Ovary (tissue), 9 donors: ENCODE data around the gene CACNB4. TPM values are rescaled to one million over a fixed set of nuclear protein-coding genes. Genes with fewer than 3 reads are reported as not detected.

Source experiments
- DNase-seq, 5 donors: peaks; one replicate each; pipeline ENCODE4 v3.0.0-alpha.2; 2019 to 2020
- H3K27ac ChIP-seq, 2 donors: fragments of 200-600 bp; one replicate each; pipeline versions ENCODE4 v1.5.1 to v1.8.0; 2019 to 2022
- H3K27me3 ChIP-seq: fragments of 200-600 bp; one replicate; pipeline ENCODE4 v1.8.0; 2022
- H3K36me3 ChIP-seq: fragments of 200-600 bp; sonication (generic); one replicate; pipeline ENCODE4 v1.5.1; 2019
- H3K4me1 ChIP-seq: one replicate; pipeline ENCODE4 v1.8.1; 2013; ENCODE audit warnings: mild to moderate bottlenecking, moderate library complexity; ENCODE audit not compliant: insufficient read depth
- H3K4me3 ChIP-seq: fragments of 200-600 bp; sonication (generic); one replicate; pipeline ENCODE4 v1.5.1; 2017
- H3K9me3 ChIP-seq, 2 donors: fragments of 200-600 bp in 1 of 2; sonication (generic) in 1 of 2; one replicate each; pipeline versions ENCODE4 v1.5.1 to v1.8.1; 2013 to 2019; ENCODE audit warnings: mild to moderate bottlenecking in 1 of 2, moderate library complexity in 1 of 2
- EP300 ChIP-seq: sonication (generic); formaldehyde crosslinking; IDR thresholded peaks from one replicate; pipeline ENCODE4 v1.6.1; 2017; ENCODE audit warnings: antibody characterized with exemption
- POLR2A ChIP-seq: fragments of 450-650 bp; IDR thresholded peaks from one replicate; pipeline ENCODE4 v1.6.1; 2017; ENCODE audit warnings: antibody characterized with exemption, mild to moderate bottlenecking, moderate library complexity
- WGBS, 3 donors: extraction: QIAGEN DNeasy Blood & Tissue Kit in 1 of 3; methylation state at CpG; one replicate each; pipeline versions ENCODE4 v1.1.5 to v1.1.7; 2013 to 2017; 5-methylcytosine and 5-hydroxymethylcytosine counted together
- intact Hi-C, 4 donors: fragments of 100-400 bp; cut with DNase I; formaldehyde crosslinking; loops; one replicate each; pipeline versions ENCODE4 v1.11.0 to v1.15.1; 2022 to 2023
- polyA plus RNA-seq, 2 donors: library from polyadenylated mRNA; stranded (reverse); fragments of 200-250 nt in 1 of 2; fragments of 350-450 nt in 1 of 2; fragmentation: Illumina TruSeq in 1 of 2; extraction: RNeasy Lipid Tissue Mini Kit (QIAGEN cat#74804) in 1 of 2; gene quantifications; one replicate each; pipeline ENCODE4 v1.2.3, GENCODE V29; 2013 to 2014
- total RNA-seq, 7 donors: library from RNA; depleted of rRNA in 2 of 7; stranded (reverse); fragments of >200 nt in 2 of 7; fragmentation: NEBNext Ultra II Directional in 3 of 7; extraction: Animal tissue kit (Norgen Biotek cat#: 25700) in 3 of 7; gene quantifications; one replicate each; pipeline versions ENCODE4 v1.1.0 to v1.2.4, GENCODE V29; 2016 to 2023
- TF ChIP-seq, protein P1 (sequence below), 3 donors: fragments of 450-650 bp in 2 of 3; fragments of 200-600 bp in 1 of 3; IDR thresholded peaks; one replicate each; pipeline versions ENCODE4 v1.5.1 to v1.8.0; 2016 to 2022; ENCODE audit warnings: antibody characterized with exemption in 3 of 3, mild to moderate bottlenecking in 1 of 3
- donor health status: DM: no; HTN: no; CAD: no; lungs with moderate emphysema.
- donor health status: DM: no; HTN: no; CAD: no.
- donor health status: Bipolar disorder and iron deficiency.
- donor health status: DM: yes; HTN: yes; CAD: no.
- donor health status: DM: no; HTN: no; CAD: no.
- donor health status: DM: yes; HTN: yes; CAD: no.

The CACNB4 gene
- total and polyA plus RNA-seq, 9 donors = 0.23 to 1.9 (median 1.0) TPM

DNA sequence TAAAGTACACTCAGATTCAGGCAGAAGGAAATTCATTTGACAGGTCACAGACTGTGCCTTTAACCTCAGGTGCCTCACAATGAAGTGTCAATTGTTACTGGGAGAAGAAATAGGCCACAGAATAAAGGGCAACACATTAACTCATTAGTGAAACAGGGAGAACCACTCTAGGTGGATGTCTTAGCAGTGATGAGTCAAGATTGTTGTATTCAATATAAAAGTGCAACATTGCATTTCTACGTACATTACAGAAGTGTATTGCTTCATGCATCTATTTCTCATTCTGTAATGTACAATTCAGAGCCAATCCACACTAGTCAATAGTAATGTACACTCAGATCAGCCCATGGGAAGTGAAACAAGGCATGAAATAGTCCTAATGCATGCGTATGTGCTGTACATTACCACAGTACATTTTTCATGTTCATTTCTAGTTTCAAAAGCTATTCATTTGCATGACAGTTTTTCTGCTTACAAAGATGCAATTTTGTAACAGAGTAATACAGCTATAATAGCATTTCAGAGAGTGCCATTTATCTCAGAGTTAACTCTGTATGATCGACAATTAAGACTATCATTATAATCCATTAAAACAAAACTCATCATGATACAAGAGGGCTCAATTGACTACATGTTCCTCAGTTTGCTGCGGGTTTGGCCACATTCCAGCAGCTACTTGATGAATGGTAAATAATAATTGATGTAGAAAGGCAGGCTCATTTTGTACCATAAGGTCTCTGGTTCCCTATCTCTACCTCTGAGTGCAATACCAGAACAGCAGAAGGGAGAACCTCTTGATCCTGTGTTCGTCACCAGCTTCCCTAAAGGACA lies 258.4 kb downstream of the CACNB4 start:
- Histone ChIP-seq H3K9me3 (no peaks in the 10 kb centered on the region), H3K27ac (no peak overlapping the region), H3K27me3 (no peaks in the 10 kb centered on the region), H3K4me1 (no peaks in the 10 kb centered on the region), H3K4me3 (no peak overlapping the region), H3K36me3 (no peaks in the 10 kb centered on the region)
- 79 to 90% (median 90%) methylated on average over 5 of the region's 5 CpGs for WGBS, 3 donors
- intact Hi-C loops = no loop called here
- TF ChIP-seq, protein P1, sequence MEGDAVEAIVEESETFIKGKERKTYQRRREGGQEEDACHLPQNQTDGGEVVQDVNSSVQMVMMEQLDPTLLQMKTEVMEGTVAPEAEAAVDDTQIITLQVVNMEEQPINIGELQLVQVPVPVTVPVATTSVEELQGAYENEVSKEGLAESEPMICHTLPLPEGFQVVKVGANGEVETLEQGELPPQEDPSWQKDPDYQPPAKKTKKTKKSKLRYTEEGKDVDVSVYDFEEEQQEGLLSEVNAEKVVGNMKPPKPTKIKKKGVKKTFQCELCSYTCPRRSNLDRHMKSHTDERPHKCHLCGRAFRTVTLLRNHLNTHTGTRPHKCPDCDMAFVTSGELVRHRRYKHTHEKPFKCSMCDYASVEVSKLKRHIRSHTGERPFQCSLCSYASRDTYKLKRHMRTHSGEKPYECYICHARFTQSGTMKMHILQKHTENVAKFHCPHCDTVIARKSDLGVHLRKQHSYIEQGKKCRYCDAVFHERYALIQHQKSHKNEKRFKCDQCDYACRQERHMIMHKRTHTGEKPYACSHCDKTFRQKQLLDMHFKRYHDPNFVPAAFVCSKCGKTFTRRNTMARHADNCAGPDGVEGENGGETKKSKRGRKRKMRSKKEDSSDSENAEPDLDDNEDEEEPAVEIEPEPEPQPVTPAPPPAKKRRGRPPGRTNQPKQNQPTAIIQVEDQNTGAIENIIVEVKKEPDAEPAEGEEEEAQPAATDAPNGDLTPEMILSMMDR (IDR thresholded peaks at IDR 0.05) = no peak
- TF ChIP-seq EP300 = no peak
- no peak for TF ChIP-seq POLR2A
- no peak for DNase-seq

DNA sequence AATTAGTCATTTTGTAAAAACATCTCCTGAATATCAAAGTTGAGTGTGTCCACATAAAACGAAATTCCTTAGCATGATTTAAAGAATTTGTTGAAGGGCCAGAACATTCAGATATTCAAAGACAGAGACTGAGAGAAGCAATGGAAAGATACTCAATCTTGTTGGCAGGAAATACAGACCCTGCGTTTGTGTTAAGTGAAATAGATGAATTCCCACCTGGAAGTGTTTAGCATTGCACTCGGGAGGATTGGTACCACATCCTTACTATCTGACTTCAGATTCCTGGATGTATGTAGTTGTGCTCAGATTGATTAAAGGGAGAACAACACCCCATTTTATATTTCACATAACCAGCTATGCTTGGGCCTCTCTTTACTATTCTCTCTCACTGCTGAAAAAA lies 260.9 kb downstream of the CACNB4 start:
- Histone ChIP-seq H3K27me3 (no peaks in the 10 kb centered on the region), H3K4me1 (no peaks in the 10 kb centered on the region), H3K27ac (no peak overlapping the region), H3K36me3 (no peaks in the 10 kb centered on the region), H3K4me3 (no peak overlapping the region), H3K9me3 (no peaks in the 10 kb centered on the region)
- TF ChIP-seq, protein P1 (IDR thresholded peaks at IDR 0.05) = no peak
- no peak for TF ChIP-seq EP300
- no peak for TF ChIP-seq POLR2A
- DNase-seq = no peak
- intact Hi-C loops = no loop called here
- 69 to 77% (median 75%) methylated on average over 3 of the region's 3 CpGs for WGBS, 3 donors

DNA sequence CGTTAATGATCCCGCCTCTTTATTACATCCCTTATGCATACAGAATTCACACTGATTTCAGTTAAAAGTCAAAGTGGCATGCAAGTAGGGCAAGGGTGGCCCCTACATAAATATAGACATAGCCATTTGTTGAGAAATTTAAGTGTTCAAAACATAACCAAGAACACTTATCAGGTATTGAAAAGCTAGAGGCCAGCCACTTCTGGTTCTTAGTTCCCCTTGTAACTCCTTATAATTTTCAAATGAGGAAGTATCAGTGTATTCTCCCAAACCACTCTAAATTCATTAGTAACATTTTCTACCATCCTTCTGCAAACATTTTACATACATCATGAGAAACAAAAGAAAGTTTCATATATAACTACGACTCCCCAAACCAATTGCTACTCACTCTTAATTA lies 264.9 kb downstream of the CACNB4 start:
- no peaks in the 10 kb centered on the region for H3K36me3 ChIP-seq
- H3K9me3 ChIP-seq = no peaks in the 10 kb centered on the region
- H3K4me1 ChIP-seq = no peaks in the 10 kb centered on the region
- no peak overlapping the region for H3K27ac ChIP-seq
- H3K27me3 ChIP-seq = no peaks in the 10 kb centered on the region
- 86 to 88% (median 87%) methylated on average over 3 of the region's 3 CpGs for WGBS, 3 donors
- TF ChIP-seq POLR2A = no peak
- TF ChIP-seq, protein P1 (IDR thresholded peaks at IDR 0.05) = no peak
- TF ChIP-seq EP300 = no peak
- no peak overlapping the region for H3K4me3 ChIP-seq
- intact Hi-C loops = no loop called here
- no peak for DNase-seq

DNA sequence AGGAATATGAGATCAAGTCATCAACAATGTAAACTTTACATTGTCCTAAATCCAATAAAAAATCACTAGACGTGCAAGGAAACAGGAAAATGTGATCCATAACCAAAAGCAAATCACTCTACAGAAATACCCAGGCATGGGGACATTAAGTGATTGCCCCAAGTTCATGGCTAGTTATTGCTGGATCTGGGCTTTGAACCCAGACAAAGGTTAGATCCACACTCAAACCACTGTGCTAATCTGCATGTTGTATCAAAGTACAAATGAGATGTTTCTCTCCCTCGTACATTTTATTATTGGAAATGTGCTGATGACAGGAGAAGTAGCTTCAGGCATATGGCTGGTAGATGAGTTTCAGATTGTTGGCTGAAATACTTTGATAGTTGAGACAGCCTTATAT lies 267.9 kb downstream of the CACNB4 start:
- Histone ChIP-seq H3K4me3 (no peak overlapping the region), H3K36me3 (no peaks in the 10 kb centered on the region), H3K4me1 (peaks cover 2% of the 10 kb centered on the region), H3K27ac (no peak overlapping the region), H3K27me3 (no peaks in the 10 kb centered on the region), H3K9me3 (no peaks in the 10 kb centered on the region)
- DNase-seq = no peak
- TF ChIP-seq, protein P1 (IDR thresholded peaks at IDR 0.05) = no peak
- TF ChIP-seq EP300 (no peak), POLR2A (no peak)
- intact Hi-C loops = no loop called here
- WGBS, 3 donors = 91 to 96% (median 95%) methylated on average over 2 of the region's 2 CpGs
